ENCODE measurements around the gene CADPS2. TPM values are rescaled to one million over a fixed set of nuclear protein-coding genes. Genes with fewer than 3 reads are reported as not detected.

The CADPS2 gene
- total RNA-seq, 1 experiment from 2014 or later = 16.4 TPM

DNA sequence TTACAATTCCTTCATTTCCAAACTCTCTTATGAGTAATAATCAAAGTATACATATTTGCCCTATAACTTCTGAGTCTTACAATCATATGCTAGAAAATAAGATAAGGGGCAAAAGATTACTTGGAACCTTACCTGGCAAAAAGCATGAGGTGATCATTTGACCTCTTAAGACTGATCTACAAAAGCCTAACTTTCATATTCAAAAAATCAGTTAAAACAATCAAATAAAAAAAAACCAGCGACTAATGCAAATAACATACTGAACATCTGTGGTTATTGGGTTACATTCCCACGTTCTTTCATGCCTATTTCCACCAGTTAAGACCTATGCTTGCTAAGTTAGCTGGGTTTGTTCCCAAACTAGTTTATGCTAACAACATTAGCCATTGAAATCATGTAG is 375.0 kb downstream of the CADPS2 start:
- Mint-ChIP-seq H3K9me3 (ENCODE audit: low read depth, unreplicated experiment) (no peaks in the 10 kb centered on the region), H3K4me3 (ENCODE audit: low read depth, unreplicated experiment) (no peak overlapping the region), H3K36me3 (ENCODE audit: insufficient read depth, unreplicated experiment) (no peaks in the 10 kb centered on the region), H3K4me1 (ENCODE audit: low read depth, unreplicated experiment) (peaks cover 11% of the 10 kb centered on the region), H3K27me3 (ENCODE audit: unreplicated experiment) (no peaks in the 10 kb centered on the region), H3K27ac (ENCODE audit: unreplicated experiment) (no peak overlapping the region)
- CTCF ChIA-PET = no interaction called here
- DNase-seq = no peak
- no TSS peak for BruUV-seq (replicated peaks)
- intact Hi-C loops (cut with micrococcal nuclease; ENCODE audit: unreplicated experiment) = no loop called here
- TF ChIP-seq CTCF (IDR thresholded peaks at IDR 0.05; ENCODE audit: unreplicated experiment) = no peak

GRCh38 chr7:122507591-122507990 is 378.7 kb downstream of the CADPS2 start:
- CTCF ChIA-PET = no interaction called here
- Mint-ChIP-seq H3K9me3 (ENCODE audit: low read depth, unreplicated experiment) (no peaks in the 10 kb centered on the region), H3K4me1 (ENCODE audit: low read depth, unreplicated experiment) (no peaks in the 10 kb centered on the region), H3K36me3 (ENCODE audit: insufficient read depth, unreplicated experiment) (no peaks in the 10 kb centered on the region), H3K4me3 (ENCODE audit: low read depth, unreplicated experiment) (no peak overlapping the region), H3K27me3 (ENCODE audit: unreplicated experiment) (no peaks in the 10 kb centered on the region), H3K27ac (ENCODE audit: unreplicated experiment) (no peak overlapping the region)
- no peak for TF ChIP-seq CTCF (IDR thresholded peaks at IDR 0.05; ENCODE audit: unreplicated experiment)
- intact Hi-C loops (cut with micrococcal nuclease; ENCODE audit: unreplicated experiment) = no loop called here
- no peak for DNase-seq
- no TSS peak for BruUV-seq (replicated peaks)

DNA sequence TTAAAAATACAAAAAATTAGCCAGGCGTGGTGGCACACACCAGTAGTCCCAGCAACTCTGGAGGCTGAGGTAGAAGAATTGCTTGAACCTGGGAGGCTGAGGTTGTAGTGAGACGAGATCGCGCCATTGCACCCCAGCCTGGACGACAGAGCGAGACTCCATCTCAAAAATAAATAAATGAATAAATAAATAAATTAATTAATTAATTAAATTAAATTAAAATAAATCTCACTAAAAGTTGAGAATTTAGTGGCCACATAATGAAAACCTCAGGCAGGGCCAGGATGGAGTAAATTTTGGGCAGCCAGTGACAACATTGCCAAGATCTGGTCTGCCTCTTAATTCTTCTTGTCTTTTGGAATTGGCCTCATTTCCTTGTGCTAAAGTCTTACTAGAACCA is 394.3 kb downstream of the CADPS2 start:
- DNase-seq = no peak
- Mint-ChIP-seq H3K27ac (ENCODE audit: unreplicated experiment) (no peak overlapping the region), H3K36me3 (ENCODE audit: insufficient read depth, unreplicated experiment) (no peaks in the 10 kb centered on the region), H3K4me1 (ENCODE audit: low read depth, unreplicated experiment) (peaks cover 2% of the 10 kb centered on the region), H3K9me3 (ENCODE audit: low read depth, unreplicated experiment) (no peaks in the 10 kb centered on the region), H3K27me3 (ENCODE audit: unreplicated experiment) (no peaks in the 10 kb centered on the region), H3K4me3 (ENCODE audit: low read depth, unreplicated experiment) (no peak overlapping the region)
- TF ChIP-seq CTCF (IDR thresholded peaks at IDR 0.05; ENCODE audit: unreplicated experiment) = no peak
- BruUV-seq (replicated peaks) = no TSS peak
- intact Hi-C loops (cut with micrococcal nuclease; ENCODE audit: unreplicated experiment) = no loop called here
- CTCF ChIA-PET = no interaction called here

- Mint-ChIP-seq H3K27ac (ENCODE audit: unreplicated experiment) (no peak overlapping the region), H3K4me1 (ENCODE audit: low read depth, unreplicated experiment) (no peaks in the 10 kb centered on the region), H3K27me3 (ENCODE audit: unreplicated experiment) (no peaks in the 10 kb centered on the region), H3K4me3 (ENCODE audit: low read depth, unreplicated experiment) (no peak overlapping the region), H3K36me3 (ENCODE audit: insufficient read depth, unreplicated experiment) (no peaks in the 10 kb centered on the region), H3K9me3 (ENCODE audit: low read depth, unreplicated experiment) (no peaks in the 10 kb centered on the region)
- TF ChIP-seq CTCF (IDR thresholded peaks at IDR 0.05; ENCODE audit: unreplicated experiment) = no peak
- no TSS peak for BruUV-seq (replicated peaks)
- DNase-seq = no peak
- CTCF ChIA-PET = no interaction called here
- intact Hi-C loops (cut with micrococcal nuclease; ENCODE audit: unreplicated experiment) = no loop called here
These were observed 398.0 kb downstream of the CADPS2 start for GRCh38 chr7:122488241-122488640.

DNA sequence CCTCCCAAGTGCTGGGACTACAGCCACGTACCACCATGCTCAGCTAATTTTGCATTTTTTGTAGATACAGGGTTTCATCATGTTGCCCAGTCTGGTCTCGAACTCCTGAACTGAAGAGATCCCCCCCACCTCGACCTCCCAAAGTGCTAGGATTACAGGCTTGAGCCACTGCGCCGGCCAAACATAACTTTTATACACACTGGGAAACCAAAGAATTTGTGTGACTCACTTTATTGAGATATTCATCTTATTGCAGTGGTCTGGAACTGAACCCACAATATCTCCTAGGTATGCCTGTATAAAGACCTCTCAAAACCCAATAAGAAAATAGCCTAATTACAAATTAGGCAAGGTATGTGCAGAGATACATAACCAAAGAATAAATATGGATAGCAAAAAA is 399.1 kb downstream of the CADPS2 start:
- no peak overlapping the region for H3K4me3 Mint-ChIP-seq (ENCODE audit: low read depth, unreplicated experiment)
- H3K27ac Mint-ChIP-seq (ENCODE audit: unreplicated experiment) = no peak overlapping the region
- H3K4me1 Mint-ChIP-seq (ENCODE audit: low read depth, unreplicated experiment) = no peaks in the 10 kb centered on the region
- CTCF ChIA-PET = no interaction called here
- H3K9me3 Mint-ChIP-seq (ENCODE audit: low read depth, unreplicated experiment) = no peaks in the 10 kb centered on the region
- no peak for TF ChIP-seq CTCF (IDR thresholded peaks at IDR 0.05; ENCODE audit: unreplicated experiment)
- intact Hi-C loops (cut with micrococcal nuclease; ENCODE audit: unreplicated experiment) = no loop called here
- no peak for DNase-seq
- no peaks in the 10 kb centered on the region for H3K27me3 Mint-ChIP-seq (ENCODE audit: unreplicated experiment)
- no TSS peak for BruUV-seq (replicated peaks)
- no peaks in the 10 kb centered on the region for H3K36me3 Mint-ChIP-seq (ENCODE audit: insufficient read depth, unreplicated experiment)

Measured in Calu3 (cell line).